OCI-LY7 (cell line): ENCODE data around the gene FBXW8. TPM values are rescaled to one million over a fixed set of nuclear protein-coding genes. Genes with fewer than 3 reads are reported as not detected.

Experiments used
- BruUV-seq: library from RNA; stranded (reverse); fragments of 400-500 nt; replicated peaks from 2 replicates; lab custom pipeline; 2021; lab: Mats Ljungman, UMichigan
- CTCF ChIA-PET: fragments of 300-600 bp; sonication (Branson Sonifier 250); formaldehyde crosslinking; loops from one replicate; lab custom pipeline; 2022; ENCODE audit warnings: antibody characterized with exemption; ENCODE audit not compliant: unreplicated experiment; lab: Charles Lee
- POLR2A ChIA-PET: fragments of 300-600 bp; sonication (Branson Sonifier 250); formaldehyde crosslinking; loops from one replicate; lab custom pipeline; 2022; ENCODE audit warnings: antibody characterized with exemption; lab: Charles Lee
- DNase-seq: peaks from one replicate; pipeline ENCODE4 v3.0.0-alpha.2; 2015; ENCODE audit warnings: low spot score
- H2AFZ ChIP-seq: fragments of 200-600 bp; sonication (generic), shearing (Covaris generic); 2 replicates; pipeline ENCODE4 v1.6.1; 2014; ENCODE audit warnings: mild to moderate bottlenecking, antibody characterized with exemption, low read length, moderate library complexity
- H3K27ac ChIP-seq: fragments of 200-600 bp; sonication (generic); 2 replicates; pipeline ENCODE4 v1.5.1; 2014; ENCODE audit warnings: mixed run types, low read depth, mild to moderate bottlenecking, moderate library complexity, low read length, inconsistent platforms; ENCODE audit not compliant: poor library complexity, severe bottlenecking
- H3K36me3 ChIP-seq: fragments of 200-600 bp; sonication (generic); 2 replicates; pipeline ENCODE4 v1.6.1; 2014; ENCODE audit warnings: mild to moderate bottlenecking, antibody characterized with exemption, low read length, moderate library complexity, mixed read lengths; ENCODE audit not compliant: insufficient read depth
- H3K4me1 ChIP-seq: fragments of 200-600 bp; sonication (generic); 2 replicates; pipeline ENCODE4 v1.5.1; 2014; ENCODE audit warnings: mild to moderate bottlenecking, low read length; ENCODE audit not compliant: insufficient read depth, poor library complexity, severe bottlenecking
- H3K4me2 ChIP-seq: fragments of 200-600 bp; sonication (generic); 2 replicates; pipeline ENCODE4 v1.6.1; 2014; ENCODE audit warnings: mild to moderate bottlenecking, low read length
- H3K4me3 ChIP-seq: fragments of 200-600 bp; sonication (generic); 2 replicates; pipeline ENCODE4 v1.5.1; 2014; ENCODE audit warnings: mild to moderate bottlenecking, low read depth, low read length; ENCODE audit not compliant: poor library complexity, severe bottlenecking
- H3K79me2 ChIP-seq: fragments of 200-600 bp; sonication (generic); 2 replicates; pipeline ENCODE4 v1.6.1; 2016; ENCODE audit warnings: low read depth, mild to moderate bottlenecking, low read length, moderate library complexity, mixed read lengths; ENCODE audit not compliant: insufficient read depth
- H3K9me2 ChIP-seq: fragments of 200-600 bp; sonication (generic); 2 replicates; pipeline ENCODE4 v1.6.1; 2016; ENCODE audit warnings: mild to moderate bottlenecking, low read length, mixed read lengths; ENCODE audit not compliant: insufficient read depth
- H3K9me3 ChIP-seq: fragments of 200-600 bp; sonication (generic); 2 replicates; pipeline ENCODE4 v1.6.1; 2014; ENCODE audit warnings: mild to moderate bottlenecking, mixed run types, low read length, mixed read lengths
- H4K20me1 ChIP-seq: fragments of 200-600 bp; sonication (generic); 2 replicates; pipeline ENCODE4 v1.6.1; 2014; ENCODE audit warnings: mild to moderate bottlenecking, antibody characterized with exemption, low read length, moderate library complexity, mixed read lengths; ENCODE audit not compliant: insufficient read depth
- EZH2phosphoT487 ChIP-seq: fragments of 200-600 bp; sonication (generic); IDR thresholded peaks from 2 replicates; pipeline ENCODE4 v1.6.1; 2018; ENCODE audit warnings: low read depth, borderline replicate concordance, mild to moderate bottlenecking, mixed run types, antibody characterized with exemption, low read length, moderate library complexity, mixed read lengths
- intact Hi-C: fragments of 100-400 bp; cut with micrococcal nuclease; formaldehyde crosslinking; loops from one replicate; pipeline ENCODE4 v1.10.0; 2022; ENCODE audit not compliant: unreplicated experiment
- total RNA-seq, 2 experiments: library from RNA; depleted of rRNA in 1 of 2; stranded (reverse); fragments of >200 nt in 1 of 2; shearing (Covaris generic) in 1 of 2; gene quantifications; 2 replicates each; pipeline ENCODE4 v1.2.3, GENCODE V29; 2014 to 2022
- TF ChIP-seq, protein P1 (sequence below): fragments of 200-600 bp; sonication (generic); conservative IDR thresholded peaks from 2 replicates; pipeline ENCODE4 v1.5.1; 2014; ENCODE audit warnings: mild to moderate bottlenecking, antibody characterized with exemption, low read length, moderate library complexity, mixed read lengths

FBXW8 gene
- total RNA-seq, 2 experiments from 2014 or later, result 29.8 to 34.0 TPM

- Histone ChIP-seq H3K4me1 (peaks cover 33% of the 10 kb centered on the region), H3K79me2 (no peaks in the 10 kb centered on the region), H3K4me2 (no peak overlapping the region), H3K9me2 (no peaks in the 10 kb centered on the region), H3K36me3 (peaks cover 18% of the 10 kb centered on the region), H2AFZ (no peak overlapping the region), H4K20me1 (no peaks in the 10 kb centered on the region; the same call in 1 of the 2 replicates), H3K4me3 (no peak overlapping the region), H3K9me3 (no peaks in the 10 kb centered on the region), H3K27ac (no peak overlapping the region)
- POLR2A ChIA-PET, result interaction anchor here (0.6 to 1.4 kb wide), 3 partner anchors 16 to 170 kb away, joined by 3 to 4 read pairs (median 3); no protein-coding TSS in a partner anchor
- no peak for TF ChIP-seq EZH2phosphoT487
- TF ChIP-seq, protein P1, sequence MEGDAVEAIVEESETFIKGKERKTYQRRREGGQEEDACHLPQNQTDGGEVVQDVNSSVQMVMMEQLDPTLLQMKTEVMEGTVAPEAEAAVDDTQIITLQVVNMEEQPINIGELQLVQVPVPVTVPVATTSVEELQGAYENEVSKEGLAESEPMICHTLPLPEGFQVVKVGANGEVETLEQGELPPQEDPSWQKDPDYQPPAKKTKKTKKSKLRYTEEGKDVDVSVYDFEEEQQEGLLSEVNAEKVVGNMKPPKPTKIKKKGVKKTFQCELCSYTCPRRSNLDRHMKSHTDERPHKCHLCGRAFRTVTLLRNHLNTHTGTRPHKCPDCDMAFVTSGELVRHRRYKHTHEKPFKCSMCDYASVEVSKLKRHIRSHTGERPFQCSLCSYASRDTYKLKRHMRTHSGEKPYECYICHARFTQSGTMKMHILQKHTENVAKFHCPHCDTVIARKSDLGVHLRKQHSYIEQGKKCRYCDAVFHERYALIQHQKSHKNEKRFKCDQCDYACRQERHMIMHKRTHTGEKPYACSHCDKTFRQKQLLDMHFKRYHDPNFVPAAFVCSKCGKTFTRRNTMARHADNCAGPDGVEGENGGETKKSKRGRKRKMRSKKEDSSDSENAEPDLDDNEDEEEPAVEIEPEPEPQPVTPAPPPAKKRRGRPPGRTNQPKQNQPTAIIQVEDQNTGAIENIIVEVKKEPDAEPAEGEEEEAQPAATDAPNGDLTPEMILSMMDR, result no peak
- CTCF ChIA-PET, result no interaction called here
- intact Hi-C loops, result no loop called here
- BruUV-seq, result no TSS peak
- no peak for DNase-seq
These were observed 9.1 kb downstream of the FBXW8 start for GRCh38 chr12:116919706-116920485.

DNA sequence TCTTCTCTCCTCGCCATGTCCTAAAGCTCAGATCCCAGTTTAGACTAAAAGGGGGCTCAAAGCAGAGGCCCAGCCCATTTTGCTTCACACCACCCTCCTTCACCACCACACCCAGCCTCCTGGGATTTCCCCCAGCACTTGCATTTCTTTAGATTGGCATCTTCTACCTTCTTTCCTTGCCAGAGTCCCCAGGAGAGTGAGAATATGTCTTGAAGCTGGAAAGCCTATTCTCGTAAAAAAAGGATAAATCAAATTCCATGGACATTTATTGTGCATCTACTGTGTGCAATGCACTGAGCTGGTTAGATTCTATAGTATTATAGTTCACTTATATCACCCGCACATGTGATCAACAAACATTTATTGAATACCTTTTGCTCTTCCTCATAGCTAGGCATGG, 10.2 kb downstream of the FBXW8 start:
- TF ChIP-seq, protein P1, result no peak
- TF ChIP-seq EZH2phosphoT487, result no peak
- peaks cover 14% of the 10 kb centered on the region for H3K36me3 ChIP-seq
- no TSS peak for BruUV-seq
- H3K27ac ChIP-seq, result no peak overlapping the region
- peaks cover 44% of the 10 kb centered on the region for H3K4me1 ChIP-seq
- H3K4me3 ChIP-seq, result no peak overlapping the region
- POLR2A ChIA-PET, result interaction anchor here (0.5 to 1.7 kb wide), 3 partner anchors 22 to 138 kb away, joined by 3 to 4 read pairs (median 3); no protein-coding TSS in a partner anchor
- H3K9me3 ChIP-seq, result no peaks in the 10 kb centered on the region
- H3K9me2 ChIP-seq, result no peaks in the 10 kb centered on the region
- no peak overlapping the region for H3K4me2 ChIP-seq
- no peaks in the 10 kb centered on the region for H3K79me2 ChIP-seq
- peaks cover 7% of the 10 kb centered on the region; the same call in 1 of the 2 replicates for H4K20me1 ChIP-seq
- no peak overlapping the region for H2AFZ ChIP-seq
- intact Hi-C loops, result no loop called here
- CTCF ChIA-PET, result no interaction called here
- DNase-seq, result no peak
